A673 (cell line): Measurements from ENCODE around the gene RAPGEF4. TPM values are rescaled to one million over a fixed set of nuclear protein-coding genes. Genes with fewer than 3 reads are reported as not detected.

Source experiments
- BruUV-seq: library from RNA; stranded (reverse); fragments of 400-500 nt; replicated peaks from 2 replicates; lab custom pipeline; 2021; lab: Mats Ljungman, UMichigan
- CTCF ChIA-PET: fragments of 300-600 bp; sonication (Branson Sonifier 250); formaldehyde crosslinking; loops from one replicate; lab custom pipeline; 2022; ENCODE audit warnings: antibody characterized with exemption; lab: Charles Lee
- POLR2A ChIA-PET: fragments of 300-600 bp; sonication (Branson Sonifier 250); formaldehyde crosslinking; loops from one replicate; lab custom pipeline; 2022; ENCODE audit warnings: antibody characterized with exemption; ENCODE audit not compliant: low non-redundant PET; lab: Charles Lee
- DNase-seq: peaks from one replicate; pipeline ENCODE4 v3.0.0-alpha.2; 2015; ENCODE audit warnings: low spot score
- H3K27ac ChIP-seq: fragments of 200-600 bp; sonication (generic); 2 replicates; pipeline ENCODE4 v1.5.1; 2016; ENCODE audit warnings: mixed run types, low read depth, mild to moderate bottlenecking, mixed read lengths, antibody characterized with exemption, low read length; ENCODE audit not compliant: poor library complexity, severe bottlenecking
- H3K27me3 ChIP-seq: fragments of 200-600 bp; sonication (generic); replicated peaks from 2 replicates; pipeline ENCODE4 v1.6.1; 2017; ENCODE audit warnings: mixed run types, low read depth, mild to moderate bottlenecking, mixed read lengths, antibody characterized with exemption, low read length; ENCODE audit not compliant: insufficient read depth, poor library complexity
- H3K36me3 ChIP-seq: fragments of 200-600 bp; sonication (generic); 2 replicates; pipeline ENCODE4 v1.6.1; 2016; ENCODE audit warnings: mixed run types, mild to moderate bottlenecking, mixed read lengths, antibody characterized with exemption, low read length; ENCODE audit not compliant: insufficient read depth, poor library complexity, severe bottlenecking
- H3K4me1 ChIP-seq: fragments of 200-600 bp; sonication (generic); 2 replicates; pipeline ENCODE4 v1.6.1; 2017; ENCODE audit warnings: mixed run types, mild to moderate bottlenecking, mixed read lengths, antibody characterized with exemption, low read length; ENCODE audit not compliant: insufficient read depth, poor library complexity, severe bottlenecking
- H3K4me3 ChIP-seq: fragments of 200-600 bp; sonication (generic); 2 replicates; pipeline ENCODE4 v1.5.1; 2016; ENCODE audit warnings: low read depth, mixed run types, mild to moderate bottlenecking, mixed read lengths, low read length; ENCODE audit not compliant: poor library complexity, severe bottlenecking
- H3K9me3 ChIP-seq: fragments of 200-600 bp; sonication (generic); 2 replicates; pipeline ENCODE4 v1.6.1; 2016; ENCODE audit warnings: mixed run types, low read depth, mild to moderate bottlenecking, mixed read lengths, antibody characterized with exemption, low read length; ENCODE audit not compliant: poor library complexity, severe bottlenecking
- CTCF ChIP-seq: fragments of 300-800, 200-600 bp; sonication (generic); conservative IDR thresholded peaks from 2 replicates; pipeline ENCODE4 v1.5.1; 2017; ENCODE audit warnings: low read depth, mild to moderate bottlenecking, antibody characterized with exemption, low read length, moderate library complexity, mixed read lengths
- EZH2 ChIP-seq: fragments of 200-600 bp; sonication (generic); IDR thresholded peaks from 2 replicates; pipeline ENCODE4 v1.6.1; 2017; ENCODE audit warnings: borderline replicate concordance, low read depth, mild to moderate bottlenecking, mixed read lengths, antibody characterized with exemption, low read length; ENCODE audit not compliant: poor library complexity, severe bottlenecking
- intact Hi-C: fragments of 100-400 bp; cut with micrococcal nuclease; formaldehyde crosslinking; loops from one replicate; pipeline ENCODE4 v1.10.0; 2022; ENCODE audit not compliant: unreplicated experiment
- total RNA-seq: library from RNA; stranded (reverse); gene quantifications from 2 replicates; pipeline ENCODE4 v1.2.3, GENCODE V29; 2021

The RAPGEF4 gene
- total RNA-seq, 1 experiment from 2014 or later, result 0.26 TPM

GRCh38 chr2:172753610-172754009 is 18.0 kb downstream of the RAPGEF4 start:
- CTCF ChIA-PET, result no interaction called here
- no peak overlapping the region for H3K4me3 ChIP-seq
- intact Hi-C loops, result no loop called here
- TF ChIP-seq EZH2 (no peak), CTCF (no peak)
- no peaks in the 10 kb centered on the region for H3K9me3 ChIP-seq
- H3K27me3 ChIP-seq, result peaks cover 3% of the 10 kb centered on the region
- H3K27ac ChIP-seq, result no peak overlapping the region
- POLR2A ChIA-PET, result no interaction called here
- no peak for DNase-seq
- BruUV-seq, result no TSS peak
- no peaks in the 10 kb centered on the region for H3K36me3 ChIP-seq
- no peaks in the 10 kb centered on the region for H3K4me1 ChIP-seq

- Histone ChIP-seq H3K9me3 (no peaks in the 10 kb centered on the region), H3K4me1 (no peaks in the 10 kb centered on the region), H3K27ac (no peak overlapping the region), H3K36me3 (no peaks in the 10 kb centered on the region), H3K4me3 (no peak overlapping the region), H3K27me3 (no peaks in the 10 kb centered on the region)
- TF ChIP-seq EZH2 (no peak), CTCF (no peak)
- intact Hi-C loops, result no loop called here
- ChIA-PET CTCF (no interaction called here), POLR2A (no interaction called here)
- BruUV-seq, result no TSS peak
- no peak for DNase-seq
These were observed 23.8 kb downstream of the RAPGEF4 start for GRCh38 chr2:172759441-172759840.

- BruUV-seq, result no TSS peak
- no peaks in the 10 kb centered on the region for H3K4me1 ChIP-seq
- ChIA-PET POLR2A (no interaction called here), CTCF (no interaction called here)
- no peak overlapping the region for H3K4me3 ChIP-seq
- H3K27me3 ChIP-seq, result no peaks in the 10 kb centered on the region
- no peaks in the 10 kb centered on the region for H3K9me3 ChIP-seq
- TF ChIP-seq EZH2 (no peak), CTCF (no peak)
- H3K27ac ChIP-seq, result no peak overlapping the region
- DNase-seq, result no peak
- intact Hi-C loops, result no loop called here
- H3K36me3 ChIP-seq, result no peaks in the 10 kb centered on the region
These were observed 25.7 kb downstream of the RAPGEF4 start for GRCh38 chr2:172761306-172761705.
